Measurements from ENCODE around the gene GPS2.

GRCh38 chr17:7293159-7293558 is 22.0 kb downstream of the GPS2 start:
- TF ChIP-seq, protein P1, sequence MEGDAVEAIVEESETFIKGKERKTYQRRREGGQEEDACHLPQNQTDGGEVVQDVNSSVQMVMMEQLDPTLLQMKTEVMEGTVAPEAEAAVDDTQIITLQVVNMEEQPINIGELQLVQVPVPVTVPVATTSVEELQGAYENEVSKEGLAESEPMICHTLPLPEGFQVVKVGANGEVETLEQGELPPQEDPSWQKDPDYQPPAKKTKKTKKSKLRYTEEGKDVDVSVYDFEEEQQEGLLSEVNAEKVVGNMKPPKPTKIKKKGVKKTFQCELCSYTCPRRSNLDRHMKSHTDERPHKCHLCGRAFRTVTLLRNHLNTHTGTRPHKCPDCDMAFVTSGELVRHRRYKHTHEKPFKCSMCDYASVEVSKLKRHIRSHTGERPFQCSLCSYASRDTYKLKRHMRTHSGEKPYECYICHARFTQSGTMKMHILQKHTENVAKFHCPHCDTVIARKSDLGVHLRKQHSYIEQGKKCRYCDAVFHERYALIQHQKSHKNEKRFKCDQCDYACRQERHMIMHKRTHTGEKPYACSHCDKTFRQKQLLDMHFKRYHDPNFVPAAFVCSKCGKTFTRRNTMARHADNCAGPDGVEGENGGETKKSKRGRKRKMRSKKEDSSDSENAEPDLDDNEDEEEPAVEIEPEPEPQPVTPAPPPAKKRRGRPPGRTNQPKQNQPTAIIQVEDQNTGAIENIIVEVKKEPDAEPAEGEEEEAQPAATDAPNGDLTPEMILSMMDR (IDR thresholded peaks at IDR 0.05), result no peak
- TF ChIP-seq EZH2 (IDR thresholded peaks at IDR 0.05; ENCODE audit: borderline replicate concordance, insufficient read depth, low read depth, low read length, poor library complexity, severe bottlenecking), result no peak
